HL-60 (cell line): Measurements from ENCODE around the gene CTDSP1.

Experiments
- DNase-seq, 2 experiments: peaks; one replicate each; pipeline ENCODE4 v3.0.0-alpha.2; 2010 to 2020; ENCODE audit warnings: low read depth in 1 of 2, low spot score in 1 of 2
- H3K27ac ChIP-seq: fragments of 250-450 bp; sonication (Bioruptor Pico); replicated peaks from 2 replicates; pipeline ENCODE4 v1.5.1; 2020; ENCODE audit warnings: mild to moderate bottlenecking, moderate library complexity
- H3K27me3 ChIP-seq: fragments of 250-450 bp; sonication (Bioruptor Pico); 2 replicates; pipeline ENCODE4 v1.5.1; 2021; ENCODE audit warnings: mild to moderate bottlenecking, moderate library complexity; ENCODE audit not compliant: insufficient read depth, poor library complexity, severe bottlenecking
- H3K4me3 ChIP-seq: replicated peaks from 2 replicates; pipeline ENCODE4 v1.5.1; 2011; ENCODE audit warnings: mild to moderate bottlenecking, control low read depth, low read length; ENCODE audit not compliant: insufficient read depth
- CTCF ChIP-seq: IDR thresholded peaks from one replicate; pipeline ENCODE4 v1.5.1; 2011; ENCODE audit warnings: low read length, control low read depth, inconsistent platforms; ENCODE audit not compliant: insufficient read depth
- GABPA ChIP-seq: IDR thresholded peaks from 2 replicates; pipeline ENCODE4 v1.6.1; 2012; ENCODE audit warnings: low read depth
- POLR2AphosphoS5 ChIP-seq: IDR thresholded peaks from 2 replicates; pipeline ENCODE4 v1.6.1; 2012; ENCODE audit warnings: low read depth
- REST ChIP-seq: IDR thresholded peaks from 2 replicates; pipeline ENCODE4 v1.6.1; 2012; ENCODE audit warnings: low read depth; ENCODE audit not compliant: insufficient replicate concordance
- SPI1 ChIP-seq: IDR thresholded peaks from 2 replicates; pipeline ENCODE4 v1.6.1; 2012; ENCODE audit warnings: low read depth, mild to moderate bottlenecking, borderline replicate concordance

Gene CTDSP1

GRCh38 chr2:218396688-218397462 lies 2.8 kb upstream of the CTDSP1 start:
- peak overlapping the region; percentile 100 for H3K27ac ChIP-seq
- TF ChIP-seq GABPA (no peak), SPI1 (no peak), POLR2AphosphoS5 (no peak), REST (no peak), CTCF (no peak)
- no peaks in the 10 kb centered on the region for H3K27me3 ChIP-seq
- DNase-seq = peak in 1 of 2 experiments; percentile 48
- peak overlapping the region; percentile 37 for H3K4me3 ChIP-seq

- TF ChIP-seq CTCF (no peak), GABPA (no peak), SPI1 (no peak), POLR2AphosphoS5 (no peak)
- Histone ChIP-seq H3K27ac (no peak overlapping the region), H3K4me3 (no peak overlapping the region), H3K27me3 (no peaks in the 10 kb centered on the region)
- no peak for DNase-seq
Observed at GRCh38 chr2:218397463-218397819, 2.2 kb upstream of the CTDSP1 start.

GRCh38 chr2:218397820-218398436 lies 1.7 kb upstream of the CTDSP1 start:
- Histone ChIP-seq H3K27me3 (no peaks in the 10 kb centered on the region), H3K4me3 (no peak overlapping the region), H3K27ac (no peak overlapping the region)
- TF ChIP-seq POLR2AphosphoS5 (no peak), GABPA (no peak), SPI1 (no peak), CTCF (no peak), REST (no peak)
- DNase-seq = no peak
